Stimulated activated CD4-positive, alpha-beta T cell treated with anti-CD3 and anti-CD28 coated beads, Interleukin-12 subunit alpha, Interleukin-12 subunit beta, amount 100 ng/mL, for 24 hours (primary cell): Measurements from ENCODE around the gene MLLT10.
"Not testable (repeated sequence)": the region's sequence is repeated elsewhere in the genome, so short reads cannot be mapped to it uniquely, and the experiment has no call there.

ENCODE experiments used
- DNase-seq, 2 experiments: peaks; one replicate each; pipeline ENCODE4 v3.0.0-alpha.2; 2020; ENCODE audit warnings: low read depth in 2 of 2

Gene MLLT10

GRCh38 chr10:21527598-21528235 lies 6.3 kb upstream of the MLLT10 start:
- no peak for DNase-seq

DNA sequence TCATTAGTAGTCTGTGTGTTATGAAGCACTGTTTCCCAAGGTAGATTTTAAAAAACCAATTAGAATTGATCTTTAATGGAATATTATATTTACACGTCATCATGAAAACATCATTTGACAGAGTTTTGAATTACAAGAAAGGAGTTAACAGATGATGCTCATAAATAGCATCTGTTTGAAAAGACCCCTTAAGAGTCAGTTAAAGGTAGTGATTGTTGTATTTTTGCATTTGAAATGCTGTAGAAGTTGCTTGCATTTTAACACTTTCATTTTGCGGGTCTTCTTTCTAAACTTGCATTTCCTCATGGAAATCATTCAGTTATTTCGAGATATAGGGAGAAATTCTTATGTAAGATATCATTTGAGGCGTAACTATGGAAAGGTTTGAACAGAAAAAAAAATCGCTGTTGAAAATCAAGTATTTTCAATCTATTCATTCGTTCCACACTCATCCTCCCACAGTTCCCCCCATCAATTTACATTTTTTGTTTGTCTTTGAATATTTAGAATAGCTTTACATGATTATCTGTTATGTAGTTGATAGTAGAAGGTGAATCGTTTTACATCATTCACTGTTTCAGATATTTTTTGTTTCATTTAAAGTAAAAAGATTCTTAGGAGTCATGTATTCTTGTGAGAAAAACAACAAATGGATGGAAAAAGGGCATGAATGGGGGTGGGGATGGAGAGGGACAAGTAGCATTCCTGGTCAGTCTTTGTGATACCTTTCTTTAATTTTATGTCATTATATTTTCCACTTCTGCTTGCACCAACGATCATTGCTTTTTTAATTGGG lies 5.6 kb upstream of the MLLT10 start:
- DNase-seq = no peak

DNA sequence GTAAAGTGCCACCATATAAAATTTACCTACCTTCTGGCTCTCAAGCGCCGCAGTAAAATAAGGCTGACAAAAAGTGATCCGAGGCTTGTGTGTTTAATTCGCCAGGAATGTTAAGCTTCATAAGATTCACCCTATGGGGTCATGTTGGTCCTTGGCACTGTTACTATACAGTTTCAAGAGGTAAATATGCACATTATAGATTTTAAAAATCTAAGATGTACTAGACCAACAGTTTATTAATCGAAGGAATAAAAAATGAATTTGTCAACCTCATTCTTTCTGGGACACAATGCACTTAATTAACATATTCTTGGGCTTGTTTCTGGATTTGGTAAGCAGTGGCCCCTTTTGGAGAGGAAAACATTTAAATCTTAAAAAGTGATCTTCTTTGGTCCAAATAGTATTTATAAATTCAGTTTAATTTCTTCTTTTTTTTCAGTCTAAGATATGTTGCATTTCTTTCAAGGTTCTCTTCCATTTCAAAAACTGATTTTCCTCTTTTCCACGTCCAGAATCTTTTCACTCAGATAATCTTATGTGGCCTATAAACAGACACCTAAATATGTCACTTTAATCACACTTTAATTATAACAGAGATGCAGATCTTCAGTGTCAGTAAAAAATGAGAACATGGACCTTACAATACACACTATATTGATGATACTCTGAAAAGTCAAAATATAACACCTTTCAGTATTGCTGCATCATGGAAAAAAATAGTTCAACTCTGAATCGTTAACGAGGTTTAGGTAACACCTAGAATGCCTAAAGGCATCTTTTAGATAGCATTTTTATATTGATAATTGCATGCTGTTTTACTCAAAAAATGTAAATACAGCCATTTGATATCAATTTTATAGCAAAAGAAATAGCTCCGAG lies 4.8 kb upstream of the MLLT10 start:
- DNase-seq = no peak

DNA sequence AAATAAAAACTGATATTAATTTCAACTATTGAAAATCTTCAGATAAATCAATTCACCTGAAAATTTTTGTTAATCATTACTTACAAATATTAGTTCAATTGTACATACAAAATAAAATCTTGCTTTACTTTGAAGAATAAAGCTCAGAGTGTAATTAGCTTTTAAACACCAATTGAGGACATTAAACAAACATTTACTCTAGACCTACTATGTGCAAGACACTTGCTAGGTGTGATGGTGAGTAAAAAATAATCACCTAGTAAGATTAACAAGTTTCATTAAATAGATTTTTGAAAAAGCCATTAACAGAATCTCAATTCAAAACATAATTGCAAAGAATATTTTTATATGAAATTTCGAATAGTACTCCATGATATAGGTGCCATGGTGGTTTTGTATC lies 3.9 kb upstream of the MLLT10 start:
- no peak for DNase-seq

DNA sequence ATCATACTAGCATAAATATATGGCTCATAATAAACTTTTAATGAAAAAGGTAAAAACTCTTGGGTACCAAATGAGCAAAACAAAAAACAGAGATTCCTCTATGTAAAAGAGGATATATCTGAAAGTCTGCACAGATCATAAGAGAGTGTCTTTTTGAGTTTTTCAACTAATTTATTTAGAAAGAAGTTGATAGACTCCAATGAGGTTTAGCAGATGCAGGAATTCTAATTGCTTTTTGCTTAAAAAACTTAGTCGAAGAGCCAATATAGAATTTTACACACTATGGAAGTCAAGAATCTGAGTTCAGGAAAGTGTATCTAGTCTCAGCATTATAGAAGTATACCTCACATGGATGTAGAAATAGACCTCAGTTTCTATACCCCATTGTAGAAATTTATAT lies 3.4 kb upstream of the MLLT10 start:
- DNase-seq = no peak

DNA sequence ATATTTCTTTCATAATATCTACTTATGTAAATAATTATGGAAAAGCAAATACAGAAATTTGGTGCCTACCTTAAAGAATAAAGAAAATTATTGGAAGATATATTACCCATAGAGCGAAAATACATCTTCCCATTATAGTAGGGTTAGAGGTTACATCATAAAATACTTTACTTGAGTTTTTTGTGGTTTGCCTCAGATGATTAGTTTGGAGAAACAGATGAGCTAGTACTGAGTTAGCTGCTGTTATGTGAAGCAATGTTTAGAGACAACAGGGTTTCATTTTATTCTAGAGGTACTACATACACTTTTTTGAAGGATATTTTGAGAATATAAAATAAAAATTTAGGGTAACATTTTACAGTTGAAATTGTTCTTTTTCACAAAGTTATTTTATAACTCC lies 2.9 kb upstream of the MLLT10 start:
- no peak for DNase-seq

GRCh38 chr10:21532694-21533466 lies 1.2 kb upstream of the MLLT10 start:
- no peak for DNase-seq

DNA sequence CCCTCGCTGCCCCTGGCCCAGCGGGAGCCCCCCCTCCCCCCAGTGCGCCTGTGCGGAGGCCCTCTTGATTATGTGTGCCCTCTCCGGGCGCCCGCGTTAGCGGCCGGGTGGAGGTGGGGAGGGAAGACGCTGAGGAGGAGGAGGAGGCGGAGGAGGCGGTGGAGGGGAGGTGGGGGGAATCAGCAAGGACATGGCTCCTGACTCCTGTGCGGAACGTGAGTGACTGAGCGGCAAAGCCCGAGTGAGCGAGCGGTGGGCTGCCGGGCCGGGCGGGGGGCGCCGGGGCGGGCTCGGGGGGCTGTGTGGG lies 201 bp downstream of the MLLT10 start:
- DNase-seq = no peak

DNA sequence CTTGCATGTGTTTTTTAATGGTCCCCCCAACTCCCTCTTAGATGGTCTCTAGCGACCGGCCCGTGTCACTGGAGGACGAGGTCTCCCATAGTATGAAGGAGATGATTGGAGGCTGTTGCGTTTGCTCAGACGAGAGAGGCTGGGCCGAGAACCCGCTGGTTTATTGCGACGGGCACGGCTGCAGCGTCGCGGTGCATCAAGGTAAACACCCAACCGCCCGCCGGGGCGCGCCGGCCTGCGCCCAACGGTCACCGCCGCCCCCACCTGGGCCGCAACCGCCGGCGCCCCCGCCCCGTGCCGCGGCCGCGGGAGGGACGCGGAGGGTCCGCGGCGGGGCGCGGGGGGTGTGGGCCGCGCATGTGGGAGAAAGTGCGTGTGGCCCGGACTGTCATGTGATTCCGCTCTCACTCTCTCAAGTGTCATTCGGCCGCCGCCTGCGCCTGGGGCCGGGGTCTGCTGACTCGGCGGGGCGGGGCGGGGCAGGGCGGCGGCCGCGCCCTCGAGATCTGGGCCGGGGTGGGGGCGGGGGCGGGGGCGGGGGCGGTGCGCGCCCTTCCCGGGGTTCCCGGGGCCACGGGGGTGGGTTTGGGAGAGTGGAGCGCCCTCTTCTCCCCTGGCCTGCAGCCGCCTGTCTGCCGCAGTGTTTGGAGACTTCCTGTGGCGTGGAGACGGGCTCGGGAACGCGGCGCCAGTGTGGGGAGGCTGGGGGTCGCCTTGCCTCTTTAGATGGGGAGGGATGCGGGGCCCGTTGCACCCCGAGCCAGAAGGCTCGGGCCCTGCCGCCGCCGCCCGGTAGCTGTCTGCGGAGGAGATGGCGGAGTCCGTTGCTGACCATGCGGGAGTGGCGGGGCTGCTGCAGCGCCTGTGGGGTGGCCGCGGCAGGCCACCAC lies 817 bp downstream of the MLLT10 start:
- DNase-seq = peak in 1 of 2 experiments; percentile 20

- DNase-seq = no peak
Measured at GRCh38 chr10:21535494-21535965, 1.5 kb downstream of the MLLT10 start.

- not testable (repeated sequence) for DNase-seq
Measured at GRCh38 chr10:21535976-21536375, 1.9 kb downstream of the MLLT10 start.

GRCh38 chr10:21536874-21537273 lies 2.8 kb downstream of the MLLT10 start:
- no peak for DNase-seq

- DNase-seq = not testable (repeated sequence)
Measured at GRCh38 chr10:21540701-21541100, 6.7 kb downstream of the MLLT10 start.

DNA sequence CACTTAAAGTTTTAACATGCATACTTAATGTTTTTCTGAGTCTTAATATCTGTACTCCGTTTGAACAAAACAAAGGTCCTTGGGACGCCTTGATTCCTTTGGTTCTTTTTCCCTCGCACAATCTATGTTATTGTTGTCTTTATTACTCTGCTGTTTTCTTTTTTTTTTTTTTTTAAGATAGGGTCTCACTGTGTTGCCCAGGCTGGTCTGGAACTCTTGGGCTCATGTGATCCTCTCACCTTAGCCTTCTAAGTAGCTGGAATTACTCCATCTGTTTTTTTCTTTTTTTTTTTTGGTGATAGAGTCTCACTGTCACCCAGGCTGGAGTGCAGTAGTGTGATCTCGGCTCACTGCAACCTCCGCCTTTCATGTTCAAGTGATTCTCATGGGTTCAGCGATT lies 13.2 kb downstream of the MLLT10 start:
- DNase-seq = no peak

GRCh38 chr10:21552638-21553037 lies 18.6 kb downstream of the MLLT10 start:
- no peak for DNase-seq

GRCh38 chr10:21556527-21556926 lies 22.5 kb downstream of the MLLT10 start:
- no peak for DNase-seq

DNA sequence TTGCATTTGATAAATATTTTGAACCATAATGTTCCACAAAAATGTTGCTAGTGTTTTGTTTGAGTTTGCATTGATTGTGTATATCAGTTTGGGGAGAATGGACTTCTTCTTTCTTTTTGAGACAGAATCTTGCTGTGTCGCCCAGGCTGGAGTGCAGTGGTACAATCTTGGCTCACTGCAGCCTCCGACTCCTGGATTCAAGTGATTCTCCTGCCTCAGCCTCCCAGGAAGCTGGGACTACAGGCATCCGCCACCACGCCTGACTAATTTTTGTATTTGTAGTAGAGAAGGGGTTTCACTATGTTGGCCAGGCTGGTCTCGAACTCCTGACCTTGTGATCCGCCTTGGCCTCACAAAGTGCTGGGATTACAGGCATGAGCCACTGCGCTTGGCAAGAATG lies 25.0 kb downstream of the MLLT10 start:
- not testable (repeated sequence) for DNase-seq

DNA sequence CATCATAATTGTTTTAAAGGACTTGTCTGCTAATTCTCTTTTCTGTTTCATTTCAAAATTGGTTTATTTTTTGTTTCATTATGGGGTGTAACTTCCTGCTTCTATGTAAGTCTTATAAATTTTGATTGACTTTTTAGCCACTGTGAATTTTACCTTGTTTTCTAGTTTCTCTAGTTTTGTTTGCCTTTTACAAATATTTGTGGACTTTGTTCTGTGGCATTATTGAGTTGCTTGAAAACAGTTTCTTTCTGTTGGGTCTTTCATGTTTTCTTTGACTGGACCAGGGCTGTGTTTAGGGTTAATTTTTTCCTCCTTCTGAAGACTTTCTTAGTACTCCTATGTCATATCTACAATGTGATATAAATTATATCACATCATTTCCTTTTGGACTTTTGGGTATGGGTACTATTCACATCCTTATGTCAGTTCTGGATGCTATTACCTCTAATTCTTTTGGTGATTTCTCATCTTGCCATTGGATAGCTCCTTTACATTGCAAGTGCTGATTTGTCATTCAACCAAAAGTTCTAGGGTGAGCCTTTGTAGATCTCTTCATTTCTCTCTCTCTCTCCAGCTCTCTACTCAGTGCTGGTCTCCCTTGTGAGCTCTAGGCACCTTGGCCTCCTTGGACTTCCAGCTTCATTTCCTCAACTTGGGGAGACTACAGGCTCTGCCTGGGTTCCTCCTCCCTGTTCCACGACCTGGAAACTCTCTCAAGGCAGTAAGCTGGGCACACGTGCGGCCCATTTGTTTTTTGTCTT lies 36.9 kb downstream of the MLLT10 start:
- DNase-seq = no peak

DNA sequence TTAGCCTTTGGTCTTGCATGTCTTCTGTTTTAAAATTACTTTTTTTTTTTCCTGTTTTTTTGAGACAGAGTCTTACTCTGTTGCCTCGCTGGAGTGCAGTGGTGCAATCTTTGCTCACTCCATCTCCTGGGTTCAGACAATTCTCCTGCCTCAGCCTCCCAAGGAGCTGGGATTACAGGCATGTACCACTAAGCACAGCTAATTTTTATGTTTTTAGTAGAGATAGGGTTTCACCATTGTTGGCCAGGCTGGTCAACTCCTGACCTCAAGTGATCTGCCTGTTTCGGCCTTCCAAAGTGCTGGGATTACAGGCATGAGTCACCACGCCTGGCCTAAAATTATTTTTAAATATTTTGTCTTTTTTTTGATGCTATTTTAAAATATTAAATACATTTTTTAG lies 38.5 kb downstream of the MLLT10 start:
- no peak for DNase-seq

- DNase-seq = not testable (repeated sequence)
Measured at GRCh38 chr10:21574514-21574913, 40.5 kb downstream of the MLLT10 start.
